ENCODE measurements around the gene KMT2E.

DNA sequence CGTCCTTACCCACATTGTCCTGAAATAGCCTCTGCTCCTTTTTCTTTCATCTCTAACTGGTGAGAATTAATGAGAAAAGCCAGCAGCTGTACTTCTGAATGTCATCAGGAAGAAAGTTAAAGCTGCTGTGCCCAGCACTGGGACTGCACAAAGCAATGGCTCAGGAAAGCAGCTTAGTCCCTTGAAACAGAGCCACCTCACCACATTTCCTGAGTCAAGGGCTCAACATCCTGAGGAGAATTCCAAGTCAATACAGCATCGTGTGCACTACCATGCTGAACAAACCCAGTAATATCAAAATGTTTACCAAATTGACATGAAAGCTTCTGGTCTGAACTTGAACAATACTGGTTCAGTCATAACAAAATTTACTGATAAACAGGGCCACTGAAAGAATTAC lies 140.1 kb downstream of the KMT2E start:
- TF ChIP-seq, protein P1, sequence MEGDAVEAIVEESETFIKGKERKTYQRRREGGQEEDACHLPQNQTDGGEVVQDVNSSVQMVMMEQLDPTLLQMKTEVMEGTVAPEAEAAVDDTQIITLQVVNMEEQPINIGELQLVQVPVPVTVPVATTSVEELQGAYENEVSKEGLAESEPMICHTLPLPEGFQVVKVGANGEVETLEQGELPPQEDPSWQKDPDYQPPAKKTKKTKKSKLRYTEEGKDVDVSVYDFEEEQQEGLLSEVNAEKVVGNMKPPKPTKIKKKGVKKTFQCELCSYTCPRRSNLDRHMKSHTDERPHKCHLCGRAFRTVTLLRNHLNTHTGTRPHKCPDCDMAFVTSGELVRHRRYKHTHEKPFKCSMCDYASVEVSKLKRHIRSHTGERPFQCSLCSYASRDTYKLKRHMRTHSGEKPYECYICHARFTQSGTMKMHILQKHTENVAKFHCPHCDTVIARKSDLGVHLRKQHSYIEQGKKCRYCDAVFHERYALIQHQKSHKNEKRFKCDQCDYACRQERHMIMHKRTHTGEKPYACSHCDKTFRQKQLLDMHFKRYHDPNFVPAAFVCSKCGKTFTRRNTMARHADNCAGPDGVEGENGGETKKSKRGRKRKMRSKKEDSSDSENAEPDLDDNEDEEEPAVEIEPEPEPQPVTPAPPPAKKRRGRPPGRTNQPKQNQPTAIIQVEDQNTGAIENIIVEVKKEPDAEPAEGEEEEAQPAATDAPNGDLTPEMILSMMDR (IDR thresholded peaks at IDR 0.05) = no peak
- TF ChIP-seq NR1H2 (CRISPR knock-in tag; IDR thresholded peaks at IDR 0.05) = no peak
- TF ChIP-seq, protein P2, sequence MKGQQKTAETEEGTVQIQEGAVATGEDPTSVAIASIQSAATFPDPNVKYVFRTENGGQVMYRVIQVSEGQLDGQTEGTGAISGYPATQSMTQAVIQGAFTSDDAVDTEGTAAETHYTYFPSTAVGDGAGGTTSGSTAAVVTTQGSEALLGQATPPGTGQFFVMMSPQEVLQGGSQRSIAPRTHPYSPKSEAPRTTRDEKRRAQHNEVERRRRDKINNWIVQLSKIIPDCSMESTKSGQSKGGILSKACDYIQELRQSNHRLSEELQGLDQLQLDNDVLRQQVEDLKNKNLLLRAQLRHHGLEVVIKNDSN (CRISPR knock-in tag; IDR thresholded peaks at IDR 0.05) = no peak
- TF ChIP-seq, protein P3, sequence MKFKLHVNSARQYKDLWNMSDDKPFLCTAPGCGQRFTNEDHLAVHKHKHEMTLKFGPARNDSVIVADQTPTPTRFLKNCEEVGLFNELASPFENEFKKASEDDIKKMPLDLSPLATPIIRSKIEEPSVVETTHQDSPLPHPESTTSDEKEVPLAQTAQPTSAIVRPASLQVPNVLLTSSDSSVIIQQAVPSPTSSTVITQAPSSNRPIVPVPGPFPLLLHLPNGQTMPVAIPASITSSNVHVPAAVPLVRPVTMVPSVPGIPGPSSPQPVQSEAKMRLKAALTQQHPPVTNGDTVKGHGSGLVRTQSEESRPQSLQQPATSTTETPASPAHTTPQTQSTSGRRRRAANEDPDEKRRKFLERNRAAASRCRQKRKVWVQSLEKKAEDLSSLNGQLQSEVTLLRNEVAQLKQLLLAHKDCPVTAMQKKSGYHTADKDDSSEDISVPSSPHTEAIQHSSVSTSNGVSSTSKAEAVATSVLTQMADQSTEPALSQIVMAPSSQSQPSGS (CRISPR knock-in tag; IDR thresholded peaks at IDR 0.05; ENCODE audit: borderline replicate concordance, low read depth) = no peak
- TF ChIP-seq GABPB1 (CRISPR knock-in tag; IDR thresholded peaks at IDR 0.05) = no peak
- TF ChIP-seq ZNF232 (CRISPR knock-in tag; IDR thresholded peaks at IDR 0.05) = no peak
- TF ChIP-seq, protein P4, sequence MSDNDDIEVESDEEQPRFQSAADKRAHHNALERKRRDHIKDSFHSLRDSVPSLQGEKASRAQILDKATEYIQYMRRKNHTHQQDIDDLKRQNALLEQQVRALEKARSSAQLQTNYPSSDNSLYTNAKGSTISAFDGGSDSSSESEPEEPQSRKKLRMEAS (CRISPR knock-in tag; IDR thresholded peaks at IDR 0.05) = no peak
- no peak for TF ChIP-seq TEAD4 (CRISPR knock-in tag; IDR thresholded peaks at IDR 0.05)
- TF ChIP-seq, protein P5, sequence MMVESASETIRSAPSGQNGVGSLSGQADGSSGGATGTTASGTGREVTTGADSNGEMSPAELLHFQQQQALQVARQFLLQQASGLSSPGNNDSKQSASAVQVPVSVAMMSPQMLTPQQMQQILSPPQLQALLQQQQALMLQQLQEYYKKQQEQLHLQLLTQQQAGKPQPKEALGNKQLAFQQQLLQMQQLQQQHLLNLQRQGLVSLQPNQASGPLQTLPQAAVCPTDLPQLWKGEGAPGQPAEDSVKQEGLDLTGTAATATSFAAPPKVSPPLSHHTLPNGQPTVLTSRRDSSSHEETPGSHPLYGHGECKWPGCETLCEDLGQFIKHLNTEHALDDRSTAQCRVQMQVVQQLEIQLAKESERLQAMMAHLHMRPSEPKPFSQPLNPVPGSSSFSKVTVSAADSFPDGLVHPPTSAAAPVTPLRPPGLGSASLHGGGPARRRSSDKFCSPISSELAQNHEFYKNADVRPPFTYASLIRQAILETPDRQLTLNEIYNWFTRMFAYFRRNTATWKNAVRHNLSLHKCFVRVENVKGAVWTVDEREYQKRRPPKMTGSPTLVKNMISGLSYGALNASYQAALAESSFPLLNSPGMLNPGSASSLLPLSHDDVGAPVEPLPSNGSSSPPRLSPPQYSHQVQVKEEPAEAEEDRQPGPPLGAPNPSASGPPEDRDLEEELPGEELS (CRISPR knock-in tag; IDR thresholded peaks at IDR 0.05) = no peak
- TF ChIP-seq, protein P6, sequence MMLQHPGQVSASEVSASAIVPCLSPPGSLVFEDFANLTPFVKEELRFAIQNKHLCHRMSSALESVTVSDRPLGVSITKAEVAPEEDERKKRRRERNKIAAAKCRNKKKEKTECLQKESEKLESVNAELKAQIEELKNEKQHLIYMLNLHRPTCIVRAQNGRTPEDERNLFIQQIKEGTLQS (CRISPR knock-in tag; conservative IDR thresholded peaks at IDR 0.05) = no peak
- TF ChIP-seq, protein P7, sequence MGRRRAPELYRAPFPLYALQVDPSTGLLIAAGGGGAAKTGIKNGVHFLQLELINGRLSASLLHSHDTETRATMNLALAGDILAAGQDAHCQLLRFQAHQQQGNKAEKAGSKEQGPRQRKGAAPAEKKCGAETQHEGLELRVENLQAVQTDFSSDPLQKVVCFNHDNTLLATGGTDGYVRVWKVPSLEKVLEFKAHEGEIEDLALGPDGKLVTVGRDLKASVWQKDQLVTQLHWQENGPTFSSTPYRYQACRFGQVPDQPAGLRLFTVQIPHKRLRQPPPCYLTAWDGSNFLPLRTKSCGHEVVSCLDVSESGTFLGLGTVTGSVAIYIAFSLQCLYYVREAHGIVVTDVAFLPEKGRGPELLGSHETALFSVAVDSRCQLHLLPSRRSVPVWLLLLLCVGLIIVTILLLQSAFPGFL (CRISPR knock-in tag; IDR thresholded peaks at IDR 0.05; ENCODE audit: borderline replicate concordance) = no peak
- no peak for TF ChIP-seq CREB1 (CRISPR knock-in tag; IDR thresholded peaks at IDR 0.05)
- no peak for TF ChIP-seq GTF2I (CRISPR knock-in tag; conservative IDR thresholded peaks at IDR 0.05)
- no peak for TF ChIP-seq ESRRA (CRISPR knock-in tag; IDR thresholded peaks at IDR 0.05; ENCODE audit: borderline replicate concordance)
